ENCODE data around the gene ALDH9A1.
"Not testable (repeated sequence)": the region's sequence is repeated elsewhere in the genome, so short reads cannot be mapped to it uniquely, and the experiment has no call there.

Gene ALDH9A1

GRCh38 chr1:165697881-165698760, at the start of gene ALDH9A1:
Gene ALDH9A1, minus strand, starts transcription at chr1:165698562. Its CDS starts 4 bp downstream, at chr1:165698558.
- DNase-seq: peak; percentile 94

- no peak for DNase-seq
Observed at GRCh38 chr1:165747632-165748447, 49.5 kb upstream of the ALDH9A1 start.

- DNase-seq: not testable (repeated sequence)
Observed at GRCh38 chr1:165744913-165745312, 46.6 kb upstream of the ALDH9A1 start.

- no peak for DNase-seq
Observed at GRCh38 chr1:165742194-165742593, 43.8 kb upstream of the ALDH9A1 start.

GRCh38 chr1:165738794-165739193, 40.4 kb upstream of the ALDH9A1 start:
- DNase-seq: no peak

- DNase-seq: no peak
Observed at GRCh38 chr1:165737196-165737595, 38.8 kb upstream of the ALDH9A1 start.

- no peak for DNase-seq
Observed at GRCh38 chr1:165734906-165735305, 36.5 kb upstream of the ALDH9A1 start.

GRCh38 chr1:165726841-165727240, 28.5 kb upstream of the ALDH9A1 start:
- DNase-seq: no peak

- no peak for DNase-seq
Observed at GRCh38 chr1:165726169-165726568, 27.8 kb upstream of the ALDH9A1 start.

- peak; percentile 52 for DNase-seq
Observed at GRCh38 chr1:165717918-165718515, 19.7 kb upstream of the ALDH9A1 start.

GRCh38 chr1:165716265-165717051, 18.1 kb upstream of the ALDH9A1 start:
- not testable (repeated sequence) for DNase-seq

GRCh38 chr1:165712764-165713163, 14.4 kb upstream of the ALDH9A1 start:
- DNase-seq: no peak

- no peak for DNase-seq
Observed at GRCh38 chr1:165707984-165708706, 9.8 kb upstream of the ALDH9A1 start.

GRCh38 chr1:165703648-165704047, 5.3 kb upstream of the ALDH9A1 start:
- no peak for DNase-seq

GRCh38 chr1:165701922-165702321, 3.6 kb upstream of the ALDH9A1 start:
- DNase-seq: not testable (repeated sequence)

GRCh38 chr1:165699577-165699976, 1.2 kb upstream of the ALDH9A1 start:
- DNase-seq: no peak

GRCh38 chr1:165698761-165699052, 345 bp upstream of the ALDH9A1 start:
- DNase-seq: no peak

GRCh38 chr1:165697491-165697880, 876 bp downstream of the ALDH9A1 start:
- DNase-seq: no peak

- DNase-seq: no peak
Observed at GRCh38 chr1:165696625-165697100, 1.7 kb downstream of the ALDH9A1 start.

GRCh38 chr1:165695031-165695430, 3.3 kb downstream of the ALDH9A1 start:
- no peak for DNase-seq

GRCh38 chr1:165688046-165688445, 10.3 kb downstream of the ALDH9A1 start:
- DNase-seq: no peak

- peak; percentile 38 for DNase-seq
Observed at GRCh38 chr1:165686971-165687433, 11.4 kb downstream of the ALDH9A1 start.

Measured in activated CD4-positive, alpha-beta T cell treated with anti-CD3 and anti-CD28 coated beads, Interleukin-10, Interleukin-2, amounts not matched to agents 100 ng/mL and 50 ng/mL, durations not matched to agents 16 hours and 8 hours (primary cell).